DMS 273 (cell line): ENCODE measurements around the gene DLL1.
A peak's percentile ranks its signal among the peaks of the same experiment; 100 is the strongest.
"Not testable (repeated sequence)": the region's sequence is repeated elsewhere in the genome, so short reads cannot be mapped to it uniquely, and the experiment has no call there.

Experiments used
- DNase-seq: peaks from one replicate; lab custom pipeline; 2025; ENCODE audit not compliant: unreplicated experiment; lab: John Stamatoyannopoulos, UW

The DLL1 gene, protein sequence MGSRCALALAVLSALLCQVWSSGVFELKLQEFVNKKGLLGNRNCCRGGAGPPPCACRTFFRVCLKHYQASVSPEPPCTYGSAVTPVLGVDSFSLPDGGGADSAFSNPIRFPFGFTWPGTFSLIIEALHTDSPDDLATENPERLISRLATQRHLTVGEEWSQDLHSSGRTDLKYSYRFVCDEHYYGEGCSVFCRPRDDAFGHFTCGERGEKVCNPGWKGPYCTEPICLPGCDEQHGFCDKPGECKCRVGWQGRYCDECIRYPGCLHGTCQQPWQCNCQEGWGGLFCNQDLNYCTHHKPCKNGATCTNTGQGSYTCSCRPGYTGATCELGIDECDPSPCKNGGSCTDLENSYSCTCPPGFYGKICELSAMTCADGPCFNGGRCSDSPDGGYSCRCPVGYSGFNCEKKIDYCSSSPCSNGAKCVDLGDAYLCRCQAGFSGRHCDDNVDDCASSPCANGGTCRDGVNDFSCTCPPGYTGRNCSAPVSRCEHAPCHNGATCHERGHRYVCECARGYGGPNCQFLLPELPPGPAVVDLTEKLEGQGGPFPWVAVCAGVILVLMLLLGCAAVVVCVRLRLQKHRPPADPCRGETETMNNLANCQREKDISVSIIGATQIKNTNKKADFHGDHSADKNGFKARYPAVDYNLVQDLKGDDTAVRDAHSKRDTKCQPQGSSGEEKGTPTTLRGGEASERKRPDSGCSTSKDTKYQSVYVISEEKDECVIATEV

DNA sequence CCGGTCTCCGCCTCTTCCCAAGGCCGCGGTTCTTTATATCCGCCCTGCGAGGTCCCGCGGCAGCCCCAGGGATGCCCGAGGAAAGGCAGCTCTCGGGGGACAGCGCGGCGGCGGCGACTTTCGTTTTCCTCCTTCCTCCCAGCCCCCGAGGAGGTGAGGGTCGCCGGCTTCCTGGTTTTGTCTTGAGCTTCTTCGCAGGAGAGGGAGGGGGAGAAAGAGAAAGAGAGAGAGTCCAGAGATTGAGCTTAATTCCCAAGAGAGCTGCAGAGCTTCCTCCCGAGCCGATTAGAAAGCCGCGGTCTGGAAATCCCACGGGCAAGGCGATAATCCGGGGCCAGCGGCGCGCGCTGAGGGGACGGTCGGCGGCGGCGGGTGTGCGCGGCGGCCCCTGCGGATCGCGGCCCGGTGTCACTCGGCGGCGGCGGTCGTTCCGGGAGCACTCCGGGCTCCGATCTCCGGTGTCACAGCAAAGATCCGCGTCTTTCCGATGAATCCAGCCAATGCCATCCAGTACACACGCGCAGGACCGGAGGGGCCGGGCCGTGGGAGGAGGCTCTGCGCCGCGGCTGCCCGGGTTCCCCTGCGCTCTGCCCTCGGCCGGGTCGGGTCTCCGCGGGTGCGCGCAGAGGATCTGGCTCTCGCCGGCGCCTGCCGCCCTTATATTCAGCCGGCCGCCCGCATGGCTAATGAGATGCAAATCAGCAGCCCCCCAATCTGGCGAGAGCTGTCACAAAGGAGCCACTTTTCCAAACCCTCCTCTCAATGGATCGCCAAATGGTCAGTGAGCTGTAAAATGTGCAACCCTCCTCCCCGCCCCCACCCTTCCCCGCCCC, at the start of gene DLL1:
Gene DLL1, minus strand, starts transcription at position 783 of the 833 bp plus-strand sequence. CDS start 939 bp downstream, outside the sequence.
- DNase-seq, result peak; percentile 79

DNA sequence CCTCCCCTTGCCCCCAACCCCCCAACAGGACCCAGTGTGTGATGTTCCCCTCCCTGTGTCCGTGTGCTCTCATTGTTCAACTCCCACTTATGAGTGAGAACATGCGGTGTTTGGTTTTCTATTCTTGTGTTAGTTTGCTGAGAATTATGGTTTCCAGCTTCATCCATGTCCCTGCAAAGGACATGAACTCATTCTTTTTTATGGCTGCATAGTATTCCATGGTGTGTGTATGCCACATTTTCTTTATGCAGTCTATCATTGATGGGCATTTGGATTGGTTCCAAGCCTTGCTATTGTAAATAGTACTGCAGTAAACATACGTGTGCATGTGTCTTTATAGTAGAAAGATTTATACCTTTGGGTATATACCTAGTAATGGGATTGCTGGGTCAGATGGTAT, 44.3 kb upstream of the DLL1 start:
- DNase-seq, result not testable (repeated sequence)

- no peak for DNase-seq
These were observed 38.4 kb upstream of the DLL1 start for GRCh38 chr6:170329321-170329720.

DNA sequence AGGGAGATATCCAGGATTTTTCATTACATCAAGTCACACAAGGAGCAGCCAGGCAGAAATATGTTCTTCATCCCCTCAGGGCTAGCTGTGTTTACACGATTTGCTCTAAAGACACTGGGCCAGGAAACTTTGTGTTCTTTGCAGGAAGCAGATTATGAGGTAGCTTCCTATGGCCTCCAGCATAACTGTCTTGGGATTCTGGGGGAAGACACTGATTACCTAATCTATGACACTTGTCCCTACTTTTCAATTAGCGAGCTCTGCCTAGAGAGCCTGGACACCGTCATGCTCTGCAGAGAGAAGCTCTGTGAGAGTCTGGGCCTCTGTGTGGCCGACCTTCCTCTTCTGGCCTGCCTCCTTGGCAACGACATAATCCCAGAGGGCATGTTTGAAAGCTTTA, 26.8 kb upstream of the DLL1 start:
- DNase-seq, result no peak

- no peak for DNase-seq
These were observed 26.2 kb upstream of the DLL1 start for GRCh38 chr6:170317076-170317475.

DNA sequence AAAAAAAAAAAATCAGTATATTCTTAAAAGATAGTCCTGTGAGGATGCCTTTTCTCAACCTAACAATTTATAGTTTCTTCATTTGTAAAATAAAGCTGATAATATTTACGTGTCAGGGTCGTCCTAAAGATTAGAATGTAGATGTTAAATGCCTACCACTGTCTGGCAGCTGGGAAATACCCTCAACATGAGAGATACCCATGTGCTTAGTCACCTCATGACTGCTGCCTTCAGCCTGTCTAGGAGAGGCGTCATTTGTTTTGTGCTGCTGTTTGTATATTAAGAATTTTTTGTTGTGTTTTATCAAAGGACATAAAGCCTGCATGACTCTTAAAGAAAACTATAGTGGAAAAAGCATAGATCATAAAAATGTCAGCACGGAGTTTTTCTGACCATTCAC, 25.2 kb upstream of the DLL1 start:
- DNase-seq, result no peak

- DNase-seq, result no peak
These were observed 24.1 kb upstream of the DLL1 start for GRCh38 chr6:170314983-170315382.

GRCh38 chr6:170313716-170314295, 22.9 kb upstream of the DLL1 start:
- no peak for DNase-seq

DNA sequence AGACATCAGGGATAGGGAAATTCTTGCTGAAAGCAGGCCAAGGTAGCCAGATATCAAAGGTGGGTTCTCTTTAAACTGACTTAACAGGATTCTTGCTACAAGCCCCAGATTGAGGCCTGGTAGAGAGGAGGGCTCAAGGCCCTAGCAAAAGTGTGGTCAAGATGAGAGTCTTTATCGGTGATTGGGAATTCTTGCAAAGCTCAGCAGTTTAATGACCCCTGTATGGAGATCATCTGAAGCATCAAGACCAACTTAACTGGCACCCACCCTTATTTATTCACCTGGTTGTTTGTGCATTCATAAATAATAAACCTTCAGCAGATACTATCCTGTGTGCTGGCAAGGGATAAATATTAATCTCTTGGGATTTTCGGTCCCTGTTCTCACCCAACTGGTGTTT, 22.0 kb upstream of the DLL1 start:
- DNase-seq, result no peak

DNA sequence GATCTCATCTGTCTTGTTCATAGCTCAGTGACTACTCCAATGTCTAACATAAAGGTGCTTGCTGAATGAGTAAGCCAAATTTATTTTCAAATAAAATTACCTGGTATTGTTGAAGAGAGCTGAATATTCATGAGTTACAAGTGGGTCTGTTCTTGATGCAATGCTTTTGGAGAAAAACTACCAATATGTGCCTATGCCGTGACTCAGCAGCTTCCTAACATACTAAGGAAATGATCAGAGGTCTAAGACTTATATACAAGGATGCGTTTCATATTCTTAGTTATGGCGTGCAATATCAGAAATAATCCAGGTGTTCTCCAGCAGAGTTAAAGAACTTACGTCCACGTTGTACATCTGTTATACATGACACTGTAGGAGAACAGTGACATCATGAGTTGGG, 20.8 kb upstream of the DLL1 start:
- no peak for DNase-seq

DNA sequence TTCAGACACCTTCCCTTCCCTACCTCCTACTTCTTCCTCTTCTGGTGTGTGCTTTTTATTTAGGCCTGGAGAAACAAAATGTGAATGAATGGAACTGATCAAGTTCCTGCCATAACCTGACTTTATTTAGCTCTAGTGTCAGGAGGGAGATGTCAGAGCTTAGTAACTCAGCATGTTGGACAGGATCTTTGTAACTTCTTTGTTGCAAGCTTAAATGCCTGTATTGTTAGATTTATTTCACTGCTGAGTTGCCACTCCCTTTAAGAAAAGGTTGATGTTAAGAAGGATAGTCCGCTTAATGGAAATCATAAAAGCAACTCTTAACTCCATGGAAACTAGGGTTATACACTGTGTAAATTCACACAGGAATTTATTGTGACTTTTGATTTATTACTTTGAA, 17.9 kb upstream of the DLL1 start:
- DNase-seq, result no peak

DNA sequence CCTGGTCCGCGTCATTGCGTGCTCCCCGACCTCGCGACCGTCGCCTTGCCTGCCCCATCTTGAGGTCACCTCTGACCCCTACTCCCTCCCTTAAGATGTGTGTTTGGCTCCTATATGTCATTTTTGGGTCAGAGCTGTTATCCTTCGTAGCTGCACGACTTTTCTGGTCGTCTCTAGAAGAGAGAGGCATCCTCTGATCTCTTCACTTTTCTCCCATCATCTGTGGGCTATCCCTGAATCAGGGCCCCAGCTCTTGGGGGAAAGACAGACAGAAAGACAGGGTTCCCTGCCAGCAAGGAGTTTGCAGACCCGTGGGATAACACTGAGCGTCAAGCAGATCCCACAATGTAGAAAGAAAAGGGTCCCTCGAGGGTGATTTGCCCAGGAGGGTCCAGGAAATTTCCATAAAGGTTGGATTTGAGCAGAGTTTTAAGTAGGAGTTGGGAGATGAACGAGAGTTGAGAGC, 16.2 kb upstream of the DLL1 start:
- DNase-seq, result no peak

GRCh38 chr6:170306324-170307079, 15.6 kb upstream of the DLL1 start, which contains the start of gene FAM120B:
FAM120B (plus strand) TSS chr6:170306758; CDS start chr6:170317391, 10,633 bp downstream.
- DNase-seq, result peak; percentile 98

- no peak for DNase-seq
These were observed 15.0 kb upstream of the DLL1 start for GRCh38 chr6:170305805-170306323.

DNA sequence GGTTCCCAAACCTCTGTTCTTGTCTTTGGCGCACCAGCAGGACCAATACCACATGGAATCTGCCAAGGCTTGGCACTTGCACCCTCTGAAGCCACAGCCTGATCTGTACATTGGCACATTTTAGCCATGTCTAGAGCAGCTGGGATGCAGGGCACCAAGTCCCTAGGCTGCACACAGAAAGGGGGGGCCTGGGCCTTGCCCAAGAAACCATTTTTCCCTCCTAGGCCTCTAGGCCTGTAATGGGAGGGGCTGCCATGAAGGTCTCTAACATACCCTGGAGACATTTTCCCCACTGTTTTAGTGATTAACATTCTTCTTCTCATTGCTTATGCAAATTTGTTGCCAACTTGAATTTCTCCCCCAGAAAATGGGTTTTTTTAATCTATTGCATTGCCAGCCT, 10.3 kb upstream of the DLL1 start:
- no peak for DNase-seq

GRCh38 chr6:170298688-170299087, 7.8 kb upstream of the DLL1 start:
- peak; percentile 25 for DNase-seq

DNA sequence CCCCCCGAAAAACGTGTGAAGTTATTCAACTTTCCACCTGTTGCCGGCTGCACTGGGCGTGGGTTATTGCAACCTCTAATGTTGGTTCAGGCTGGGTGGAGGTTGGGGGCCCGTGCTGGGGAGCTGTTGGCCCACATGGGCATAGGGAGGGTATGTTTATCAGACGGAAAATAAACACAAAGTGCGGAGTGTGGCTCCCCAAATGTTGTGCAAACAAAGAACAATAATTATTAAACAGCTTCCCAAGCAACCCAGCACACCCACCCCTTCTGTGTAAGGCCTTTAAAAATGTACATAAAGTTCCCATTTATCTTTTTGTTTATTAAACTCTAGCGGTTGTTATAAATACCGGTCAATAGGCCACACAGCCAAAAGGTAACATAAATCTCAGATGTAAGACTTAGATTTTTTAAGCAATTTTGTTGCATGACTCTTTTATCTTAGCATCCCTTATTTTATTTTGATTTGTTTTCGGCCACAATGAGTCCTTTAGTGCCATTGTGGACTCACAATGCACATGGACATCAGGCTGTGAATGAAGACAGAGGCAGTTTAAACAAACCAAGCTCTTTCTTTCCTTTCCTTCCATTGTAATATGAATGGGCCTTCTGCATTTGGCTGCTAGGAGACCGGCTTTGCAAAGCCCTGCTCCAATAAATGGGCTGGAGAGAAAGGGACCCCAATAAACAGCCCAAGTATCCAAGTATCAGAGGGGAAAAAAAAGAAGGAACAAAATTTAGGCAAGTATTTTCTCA, 6.9 kb upstream of the DLL1 start:
- no peak for DNase-seq

DNA sequence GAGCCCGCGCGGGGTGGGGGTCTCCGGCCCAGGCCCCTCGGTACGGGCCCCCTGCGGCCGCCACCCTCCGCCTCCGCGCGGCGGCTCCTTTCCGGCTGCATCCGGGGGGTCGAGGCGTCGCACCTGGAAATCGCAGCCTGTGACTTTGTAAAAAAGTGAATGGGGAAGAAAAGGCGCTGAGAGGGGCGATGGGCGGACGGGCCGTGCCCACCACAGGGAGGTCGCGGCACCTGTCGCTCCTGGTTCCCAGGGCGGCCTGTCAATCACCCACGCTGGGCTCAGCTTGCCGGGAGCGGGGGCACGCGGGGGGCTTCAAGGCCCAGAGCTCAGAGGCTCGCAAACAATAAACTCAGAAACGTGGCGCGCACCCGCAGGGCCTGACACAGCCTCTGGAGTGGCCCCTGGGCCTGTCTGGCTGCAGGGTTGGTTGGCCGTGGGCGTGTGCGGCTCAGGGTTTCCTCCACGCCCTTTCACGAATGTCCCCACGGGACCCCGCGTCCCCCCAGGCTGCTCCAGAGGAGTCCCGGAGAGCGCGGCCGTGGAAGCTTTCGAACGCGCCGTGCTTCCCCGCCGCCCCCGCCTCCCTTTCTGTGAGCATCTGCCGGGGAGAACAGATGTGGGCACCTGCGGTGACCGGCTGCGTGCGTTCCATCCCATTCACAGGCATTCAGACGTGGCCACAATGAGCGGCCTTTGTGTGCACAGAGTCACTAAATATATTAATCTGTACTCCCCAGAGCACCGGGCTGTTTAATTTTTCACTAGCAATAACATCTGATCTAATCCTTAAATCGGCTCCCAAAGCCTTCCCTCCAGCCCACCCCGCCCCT, 6.1 kb upstream of the DLL1 start:
- peak; percentile 53 for DNase-seq

DNA sequence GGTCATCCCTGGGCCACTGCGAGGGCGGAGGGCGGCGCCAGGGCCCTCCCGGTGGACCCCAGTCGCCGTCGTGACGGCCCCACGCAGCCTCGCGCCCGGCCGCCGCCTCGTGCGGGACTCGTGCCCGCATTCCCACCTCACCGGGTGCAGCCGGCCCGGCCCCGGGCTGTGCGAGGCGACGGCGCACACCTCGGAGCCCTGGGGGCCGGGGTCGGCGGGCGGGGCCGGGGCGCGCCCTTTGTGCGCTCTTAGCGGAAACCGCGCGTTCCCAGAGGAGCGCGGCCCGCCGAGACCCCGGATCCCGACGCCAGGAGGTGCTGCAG, 5.5 kb upstream of the DLL1 start:
- DNase-seq, result peak; percentile 31
